HEK293 (cell line): Measurements from ENCODE around the gene SYNGR1.
A peak's percentile ranks its signal among the peaks of the same experiment; 100 is the strongest.

Experiments
- CTCF ChIA-PET: fragments of 350-600 bp; formaldehyde crosslinking; extraction: SDS; loops from one replicate; lab custom pipeline; 2021; ENCODE audit warnings: antibody characterized with exemption; lab: Yijun Ruan, JAX
- POLR2A ChIA-PET: fragments of 300-600 bp; formaldehyde crosslinking; extraction: SDS; loops from one replicate; lab custom pipeline; 2020; ENCODE audit warnings: antibody characterized with exemption, inconsistent platforms; lab: Yijun Ruan, JAX
- H3K27ac ChIP-seq: fragments of 200-500 bp; sonication (Bioruptor generic); 2 replicates; pipeline ENCODE4 v1.5.1; 2014; ENCODE audit warnings: low read depth, low read length, control low read depth, inconsistent platforms; ENCODE audit errors: extremely low read depth
- H3K36me3 ChIP-seq, 2 experiments: fragments of 200-500 bp in 1 of 2; sonication (Bioruptor generic) in 1 of 2; 1 replicate in 1 of 2; 2 replicates in 1 of 2; pipeline ENCODE4 v1.5.1; 2014 to 2017; ENCODE audit warnings: inconsistent platforms in 2 of 2, low read length in 2 of 2; ENCODE audit not compliant: control insufficient read depth in 2 of 2, insufficient read depth in 1 of 2
- H3K4me1 ChIP-seq: fragments of 200-500 bp; sonication (Bioruptor generic); 2 replicates; pipeline ENCODE4 v1.5.1; 2014; ENCODE audit warnings: mild to moderate bottlenecking, low read length, inconsistent platforms; ENCODE audit not compliant: control insufficient read depth, insufficient read depth
- H3K4me3 ChIP-seq: 2 replicates; pipeline ENCODE4 v1.5.1; 2011; ENCODE audit warnings: low read depth, mild to moderate bottlenecking, control low read depth, low read length, moderate library complexity
- H3K9me3 ChIP-seq: fragments of 200-500 bp; sonication (Bioruptor generic); 2 replicates; pipeline ENCODE4 v1.5.1; 2014; ENCODE audit warnings: low read depth, low read length, inconsistent platforms; ENCODE audit not compliant: control insufficient read depth, insufficient read depth
- HOXA7 ChIP-seq: sonication (generic); formaldehyde crosslinking; IDR thresholded peaks from 2 replicates; pipeline ENCODE4 v1.8.1; 2022; ENCODE audit warnings: missing genetic modification reagents, borderline replicate concordance
- KLF16 ChIP-seq: fragments of 450-650 bp; formaldehyde crosslinking; IDR thresholded peaks from 2 replicates; pipeline ENCODE4 v1.5.1; 2017; ENCODE audit warnings: missing biosample characterization, missing genetic modification characterization
- MYNN ChIP-seq: fragments of 450-650 bp; formaldehyde crosslinking; IDR thresholded peaks from 2 replicates; pipeline ENCODE4 v1.5.1; 2016; ENCODE audit warnings: missing biosample characterization, missing genetic modification characterization, borderline replicate concordance
- OSR2 ChIP-seq: fragments of 450-650 bp; formaldehyde crosslinking; IDR thresholded peaks from 2 replicates; pipeline ENCODE4 v1.5.1; 2016; ENCODE audit warnings: missing biosample characterization, missing genetic modification characterization
- PRDM1 ChIP-seq: fragments of 450-650 bp; formaldehyde crosslinking; IDR thresholded peaks from 2 replicates; pipeline ENCODE4; 2016; ENCODE audit warnings: missing biosample characterization, missing genetic modification characterization
- ZEB2 ChIP-seq: fragments of 450-650 bp; formaldehyde crosslinking; IDR thresholded peaks from 2 replicates; pipeline ENCODE4 v1.5.1; 2016; ENCODE audit warnings: missing biosample characterization, missing genetic modification characterization
- ZFHX2 ChIP-seq: fragments of 450-650 bp; formaldehyde crosslinking; conservative IDR thresholded peaks from 2 replicates; pipeline ENCODE4 v1.5.1; 2016; ENCODE audit warnings: missing biosample characterization, missing genetic modification characterization
- ZNF112 ChIP-seq: fragments of 450-650 bp; formaldehyde crosslinking; IDR thresholded peaks from 2 replicates; pipeline ENCODE4 v1.5.0; 2017; ENCODE audit warnings: missing biosample characterization, missing genetic modification characterization
- ZNF133 ChIP-seq: fragments of 450-650 bp; formaldehyde crosslinking; IDR thresholded peaks from 2 replicates; pipeline ENCODE4 v1.5.1; 2016; ENCODE audit warnings: missing biosample characterization, missing genetic modification characterization
- ZNF23 ChIP-seq: fragments of 450-650 bp; formaldehyde crosslinking; IDR thresholded peaks from 2 replicates; pipeline ENCODE4 v1.5.1; 2016; ENCODE audit warnings: missing biosample characterization, missing genetic modification characterization, borderline replicate concordance
- ZNF292 ChIP-seq: fragments of 450-650 bp; formaldehyde crosslinking; IDR thresholded peaks from 2 replicates; pipeline ENCODE4 v1.5.1; 2016; ENCODE audit warnings: low read depth, missing biosample characterization, missing genetic modification characterization, borderline replicate concordance
- ZNF354C ChIP-seq: fragments of 450-650 bp; formaldehyde crosslinking; IDR thresholded peaks from 2 replicates; pipeline ENCODE4 v1.5.1; 2016; ENCODE audit warnings: missing biosample characterization, missing genetic modification characterization, low read depth, borderline replicate concordance
- ZNF391 ChIP-seq: fragments of 450-650 bp; formaldehyde crosslinking; IDR thresholded peaks from 2 replicates; pipeline ENCODE4 v1.5.1; 2016; ENCODE audit warnings: low read depth, missing biosample characterization, missing genetic modification characterization, borderline replicate concordance
- ZNF426 ChIP-seq: fragments of 450-650 bp; formaldehyde crosslinking; IDR thresholded peaks from 2 replicates; pipeline ENCODE4 v1.5.1; 2017; ENCODE audit warnings: missing biosample characterization, missing genetic modification characterization, mild to moderate bottlenecking, inconsistent platforms, moderate library complexity
- ZNF560 ChIP-seq: fragments of 450-650 bp; formaldehyde crosslinking; IDR thresholded peaks from 2 replicates; pipeline ENCODE4 v1.5.1; 2017; ENCODE audit warnings: missing biosample characterization, missing genetic modification characterization, borderline replicate concordance
- ZNF596 ChIP-seq: fragments of 450-650 bp; IDR thresholded peaks from 2 replicates; pipeline ENCODE4 v1.5.0; 2018; ENCODE audit warnings: missing biosample characterization, mild to moderate bottlenecking, missing genetic modification characterization, moderate library complexity
- ZNF600 ChIP-seq: fragments of 450-650 bp; formaldehyde crosslinking; IDR thresholded peaks from 2 replicates; pipeline ENCODE4 v1.5.1; 2016; ENCODE audit warnings: missing biosample characterization, missing genetic modification characterization
- ZNF629 ChIP-seq: fragments of 450-650 bp; formaldehyde crosslinking; IDR thresholded peaks from 2 replicates; pipeline ENCODE4 v1.5.1; 2017; ENCODE audit warnings: missing biosample characterization, missing genetic modification characterization
- ZNF658 ChIP-seq: fragments of 450-650 bp; formaldehyde crosslinking; IDR thresholded peaks from 2 replicates; pipeline ENCODE4; 2016; ENCODE audit warnings: missing biosample characterization, missing genetic modification characterization
- TF ChIP-seq, protein P1 (sequence below): fragments of 450-650 bp; formaldehyde crosslinking; IDR thresholded peaks from 2 replicates; pipeline ENCODE4 v1.5.1; 2016; ENCODE audit warnings: missing biosample characterization, missing genetic modification characterization

The SYNGR1 gene

DNA sequence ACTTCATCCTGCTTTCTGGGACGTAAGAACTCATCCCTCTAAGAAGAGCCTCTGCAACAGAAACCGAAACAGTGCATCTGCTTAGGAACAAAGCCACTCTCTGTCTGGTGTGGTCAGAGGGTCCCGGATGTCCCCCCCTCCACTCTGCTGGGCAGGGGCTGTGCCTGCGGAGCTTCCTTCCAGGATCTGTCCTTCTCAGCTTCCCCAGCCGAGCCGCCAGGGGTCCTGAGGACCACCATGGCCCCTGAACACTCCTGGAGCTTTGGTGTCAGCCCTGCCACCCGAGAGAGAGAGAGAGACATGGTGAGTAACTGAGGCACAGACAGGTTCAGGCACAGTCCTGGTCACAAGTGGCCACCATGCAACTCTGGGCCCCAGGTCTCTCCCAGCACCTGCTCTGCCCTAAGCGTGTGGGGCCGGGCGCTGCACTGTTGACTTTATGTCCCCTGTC lies 82.6 kb downstream of the SYNGR1 start:
- no peak overlapping the region for H3K4me3 ChIP-seq
- no peaks in the 10 kb centered on the region for H3K9me3 ChIP-seq
- H3K27ac ChIP-seq = no peak overlapping the region
- peaks cover 3 to 60% of the 10 kb centered on the region in 2 experiments; a peak in 2 of 3 replicates for H3K36me3 ChIP-seq
- CTCF ChIA-PET = no interaction called here
- peaks cover 5% of the 10 kb centered on the region for H3K4me1 ChIP-seq
- POLR2A ChIA-PET = interaction anchor here (1.0 kb wide), 1 partner anchor 33 kb away, joined by 3 read pairs; the partner anchor contains the start of gene TAB1
- TF ChIP-seq ZEB2 = no peak
- no peak for TF ChIP-seq ZNF23 (tag by site-specific recombination)
- no peak for TF ChIP-seq ZNF391 (tag by site-specific recombination)
- TF ChIP-seq ZNF560 (tag by site-specific recombination) = no peak

- no peaks in the 10 kb centered on the region for H3K9me3 ChIP-seq
- ChIA-PET POLR2A (interaction anchor here (0.7 to 1.4 kb wide), 3 partner anchors 33 to 114 kb away, joined by 3 to 7 read pairs (median 4); partner anchors contain the start of genes RPL3 and TAB1), CTCF (interaction anchor here (0.8 to 1.8 kb wide), 2 partner anchors 21 to 63 kb away, joined by 3 to 8 read pairs; no protein-coding TSS in a partner anchor)
- peaks cover 3 to 48% of the 10 kb centered on the region in 2 experiments; a peak in 2 of 3 replicates for H3K36me3 ChIP-seq
- H3K27ac ChIP-seq = no peak overlapping the region
- no peak for TF ChIP-seq ZNF133 (tag by site-specific recombination)
- TF ChIP-seq ZNF354C (tag by site-specific recombination) = no peak
- no peak for TF ChIP-seq ZNF596
- no peak for TF ChIP-seq ZNF658
- no peak for TF ChIP-seq ZNF426
- TF ChIP-seq ZNF292 (tag by site-specific recombination) = no peak
- TF ChIP-seq, protein P1, sequence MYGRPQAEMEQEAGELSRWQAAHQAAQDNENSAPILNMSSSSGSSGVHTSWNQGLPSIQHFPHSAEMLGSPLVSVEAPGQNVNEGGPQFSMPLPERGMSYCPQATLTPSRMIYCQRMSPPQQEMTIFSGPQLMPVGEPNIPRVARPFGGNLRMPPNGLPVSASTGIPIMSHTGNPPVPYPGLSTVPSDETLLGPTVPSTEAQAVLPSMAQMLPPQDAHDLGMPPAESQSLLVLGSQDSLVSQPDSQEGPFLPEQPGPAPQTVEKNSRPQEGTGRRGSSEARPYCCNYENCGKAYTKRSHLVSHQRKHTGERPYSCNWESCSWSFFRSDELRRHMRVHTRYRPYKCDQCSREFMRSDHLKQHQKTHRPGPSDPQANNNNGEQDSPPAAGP (tag by site-specific recombination) = no peak
- no peak for TF ChIP-seq PRDM1
- TF ChIP-seq ZNF112 (tag by site-specific recombination) = no peak
- TF ChIP-seq OSR2 (tag by site-specific recombination) = no peak
- TF ChIP-seq KLF16 (tag by site-specific recombination) = no peak
- TF ChIP-seq MYNN (tag by site-specific recombination) = no peak
- no peak for TF ChIP-seq ZNF560 (tag by site-specific recombination)
- peaks cover 5% of the 10 kb centered on the region for H3K4me1 ChIP-seq
- H3K4me3 ChIP-seq = no peak overlapping the region
Observed at GRCh38 chr22:39433476-39434242, 83.9 kb downstream of the SYNGR1 start.

- peaks cover 5% of the 10 kb centered on the region for H3K4me1 ChIP-seq
- no peak overlapping the region for H3K27ac ChIP-seq
- H3K9me3 ChIP-seq = no peaks in the 10 kb centered on the region
- no peak overlapping the region for H3K4me3 ChIP-seq
- TF ChIP-seq HOXA7 (CRISPR knock-in tag) (no peak), ZNF600 (tag by site-specific recombination) (peak; percentile 48; the same call in 1 of the 2 replicates), ZNF629 (tag by site-specific recombination) (peak; percentile 37; the same call in 1 of the 2 replicates), ZFHX2 (0 out of 2 replicates have a peak, but pooled peaks have one; percentile 12)
- ChIA-PET CTCF (interaction anchor here (0.8 to 1.8 kb wide), 3 partner anchors 21 to 91 kb away, joined by 3 to 8 read pairs (median 5); no protein-coding TSS in a partner anchor), POLR2A (interaction anchor here (0.7 to 1.4 kb wide), 3 partner anchors 34 to 115 kb away, joined by 4 to 7 read pairs (median 6); partner anchors contain the start of genes RPL3 and TAB1)
- peaks cover 3 to 42% of the 10 kb centered on the region in 2 experiments; a peak in 2 of 3 replicates for H3K36me3 ChIP-seq
Observed at GRCh38 chr22:39434243-39434653, 84.5 kb downstream of the SYNGR1 start.
